Mesodermal cell (in vitro differentiated cells): Measurements from ENCODE around the gene RPL13.

Source experiments
- H3K27ac ChIP-seq: 2 replicates; pipeline ENCODE4 v1.7.0; 2013; ENCODE audit warnings: mild to moderate bottlenecking, low read depth, low read length, moderate library complexity; ENCODE audit not compliant: severe bottlenecking
- H3K36me3 ChIP-seq: 2 replicates; pipeline ENCODE4 v1.7.1; 2013; ENCODE audit warnings: mild to moderate bottlenecking, low read length, moderate library complexity; ENCODE audit not compliant: control insufficient read depth, insufficient read depth
- H3K4me1 ChIP-seq: one replicate; pipeline ENCODE4 v1.7.1; 2013; ENCODE audit warnings: mild to moderate bottlenecking, low read length; ENCODE audit not compliant: insufficient read depth, control insufficient read depth, poor library complexity, severe bottlenecking
- H3K4me3 ChIP-seq: 2 replicates; pipeline ENCODE4 v1.7.0; 2013; ENCODE audit warnings: low read length, control low read depth, mild to moderate bottlenecking; ENCODE audit not compliant: insufficient read depth, poor library complexity, severe bottlenecking; ENCODE audit errors: extremely low read depth
- H3K9me3 ChIP-seq: 2 replicates; pipeline ENCODE4 v1.7.1; 2013; ENCODE audit warnings: mild to moderate bottlenecking, low read length, moderate library complexity; ENCODE audit not compliant: control insufficient read depth
- WGBS, 2 experiments: methylation state at CpG; one replicate each; pipeline ENCODE4 v1.1.5; 2013; ENCODE audit warnings: missing lambda C conversion rate in 2 of 2; ENCODE audit not compliant: insufficient coverage in 2 of 2; 5-methylcytosine and 5-hydroxymethylcytosine counted together

RPL13 gene

GRCh38 chr16:89601906-89602272, 41.4 kb downstream of the RPL13 start:
- 66 to 67% methylated on average over 21 to 22 of the region's 22 CpGs for WGBS, 2 experiments
- Histone ChIP-seq H3K9me3 (no peaks in the 10 kb centered on the region), H3K4me1 (peaks cover 11% of the 10 kb centered on the region), H3K27ac (peak overlapping the region; percentile 62), H3K36me3 (no peaks in the 10 kb centered on the region), H3K4me3 (no peak overlapping the region)

GRCh38 chr16:89602273-89602951, 41.9 kb downstream of the RPL13 start:
- peak overlapping the region; percentile 62 for H3K27ac ChIP-seq
- no peaks in the 10 kb centered on the region for H3K9me3 ChIP-seq
- WGBS, 2 experiments: 2 to 10% methylated on average over 8 to 18 of the region's 22 CpGs
- H3K36me3 ChIP-seq: no peaks in the 10 kb centered on the region
- peaks cover 11% of the 10 kb centered on the region for H3K4me1 ChIP-seq
- no peak overlapping the region for H3K4me3 ChIP-seq

DNA sequence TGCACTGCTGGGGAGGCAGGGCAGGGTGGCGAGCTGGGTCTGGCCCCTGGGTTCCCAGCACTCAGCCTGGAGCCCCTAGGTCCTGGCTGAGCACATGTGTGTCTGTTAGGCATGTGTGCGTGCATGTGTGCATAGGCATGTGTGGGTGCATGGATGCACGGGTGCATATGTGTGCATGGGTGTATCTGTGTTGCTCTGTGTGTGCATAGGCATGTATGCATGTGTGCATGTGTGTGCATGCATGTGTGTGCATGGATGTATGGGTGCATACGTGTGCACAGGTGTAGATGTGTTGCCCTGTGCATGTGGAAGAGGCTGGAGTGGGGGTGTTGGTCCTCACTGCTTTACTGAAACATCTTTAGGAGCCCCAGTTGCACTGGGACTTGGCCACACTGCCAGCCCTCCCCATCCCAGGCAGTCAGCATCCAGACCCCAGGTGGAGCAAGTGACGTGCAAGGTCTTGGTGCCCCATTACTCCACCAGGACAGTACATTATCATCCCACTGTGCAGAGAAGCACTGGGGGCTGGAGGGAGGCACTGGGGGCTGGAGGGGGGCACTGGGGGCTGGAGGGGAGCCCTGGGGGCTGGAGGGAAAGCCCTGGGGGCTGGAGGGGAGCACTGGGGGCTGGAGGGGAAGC, 42.6 kb downstream of the RPL13 start:
- Histone ChIP-seq H3K9me3 (no peaks in the 10 kb centered on the region), H3K4me1 (peaks cover 14% of the 10 kb centered on the region), H3K36me3 (no peaks in the 10 kb centered on the region), H3K27ac (peak overlapping the region; percentile 62), H3K4me3 (no peak overlapping the region)
- WGBS, 2 experiments: 62 to 77% methylated on average over 4 of the region's 5 CpGs

- H3K9me3 ChIP-seq: no peaks in the 10 kb centered on the region
- H3K36me3 ChIP-seq: no peaks in the 10 kb centered on the region
- 87 to 94% methylated on average over 14 to 16 of the region's 16 CpGs for WGBS, 2 experiments
- no peak overlapping the region for H3K4me3 ChIP-seq
- H3K27ac ChIP-seq: no peak overlapping the region
- H3K4me1 ChIP-seq: peaks cover 14% of the 10 kb centered on the region
Observed at GRCh38 chr16:89604764-89605163, 44.3 kb downstream of the RPL13 start.

DNA sequence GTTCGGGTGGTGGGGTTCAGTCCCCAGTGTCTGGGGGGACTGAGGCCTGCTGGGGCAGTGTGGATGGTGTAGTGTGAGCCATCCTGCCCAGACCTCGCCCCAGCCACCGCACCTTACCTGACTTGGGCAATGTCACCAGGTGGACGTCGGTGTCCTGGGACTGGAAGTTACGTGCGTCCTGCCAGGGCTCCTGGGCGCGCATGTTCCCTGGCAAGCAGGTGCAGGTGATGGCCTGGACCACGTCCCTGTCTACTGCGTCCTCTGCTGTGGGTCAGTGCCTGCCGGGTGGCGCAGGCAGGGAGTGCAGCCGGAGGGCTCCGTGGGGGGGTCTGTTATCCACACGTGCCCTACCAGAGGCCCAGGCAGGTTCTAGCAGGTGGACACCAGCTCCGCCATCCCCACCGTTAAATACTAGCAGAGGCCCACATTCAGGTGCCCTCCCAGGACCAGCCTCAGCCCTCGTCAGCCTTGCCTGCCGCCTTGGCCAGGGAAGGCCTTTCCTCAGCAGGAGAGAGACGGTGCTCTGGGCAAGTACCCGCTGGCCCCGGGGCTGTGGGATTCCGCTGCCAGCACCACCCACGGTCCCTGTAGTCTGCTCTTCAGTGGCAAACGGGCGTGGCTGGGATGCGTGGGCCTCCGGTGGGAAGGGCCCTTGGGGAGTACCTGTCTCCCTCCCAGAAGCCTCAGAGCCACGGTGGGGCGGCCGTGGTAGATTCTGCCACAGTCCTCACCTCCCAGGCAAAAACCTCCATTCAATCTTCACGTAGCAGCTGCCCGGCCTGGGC, 44.9 kb downstream of the RPL13 start:
- H3K4me3 ChIP-seq: no peak overlapping the region
- peaks cover 12% of the 10 kb centered on the region for H3K4me1 ChIP-seq
- no peak overlapping the region for H3K27ac ChIP-seq
- no peaks in the 10 kb centered on the region for H3K36me3 ChIP-seq
- H3K9me3 ChIP-seq: no peaks in the 10 kb centered on the region
- WGBS, 2 experiments: 92 to 94% methylated on average over 33 to 34 of the region's 34 CpGs

- Histone ChIP-seq H3K36me3 (no peaks in the 10 kb centered on the region), H3K27ac (no peak overlapping the region), H3K4me3 (no peak overlapping the region), H3K9me3 (no peaks in the 10 kb centered on the region), H3K4me1 (peaks cover 12% of the 10 kb centered on the region)
- 86 to 87% methylated on average over 9 of the region's 9 CpGs for WGBS, 2 experiments
Observed at GRCh38 chr16:89606006-89606405, 45.5 kb downstream of the RPL13 start.

GRCh38 chr16:89607453-89607852, 47.0 kb downstream of the RPL13 start:
- no peaks in the 10 kb centered on the region for H3K36me3 ChIP-seq
- peaks cover 9% of the 10 kb centered on the region for H3K4me1 ChIP-seq
- no peaks in the 10 kb centered on the region for H3K9me3 ChIP-seq
- no peak overlapping the region for H3K4me3 ChIP-seq
- 85 to 96% methylated on average over 9 of the region's 9 CpGs for WGBS, 2 experiments
- no peak overlapping the region for H3K27ac ChIP-seq

DNA sequence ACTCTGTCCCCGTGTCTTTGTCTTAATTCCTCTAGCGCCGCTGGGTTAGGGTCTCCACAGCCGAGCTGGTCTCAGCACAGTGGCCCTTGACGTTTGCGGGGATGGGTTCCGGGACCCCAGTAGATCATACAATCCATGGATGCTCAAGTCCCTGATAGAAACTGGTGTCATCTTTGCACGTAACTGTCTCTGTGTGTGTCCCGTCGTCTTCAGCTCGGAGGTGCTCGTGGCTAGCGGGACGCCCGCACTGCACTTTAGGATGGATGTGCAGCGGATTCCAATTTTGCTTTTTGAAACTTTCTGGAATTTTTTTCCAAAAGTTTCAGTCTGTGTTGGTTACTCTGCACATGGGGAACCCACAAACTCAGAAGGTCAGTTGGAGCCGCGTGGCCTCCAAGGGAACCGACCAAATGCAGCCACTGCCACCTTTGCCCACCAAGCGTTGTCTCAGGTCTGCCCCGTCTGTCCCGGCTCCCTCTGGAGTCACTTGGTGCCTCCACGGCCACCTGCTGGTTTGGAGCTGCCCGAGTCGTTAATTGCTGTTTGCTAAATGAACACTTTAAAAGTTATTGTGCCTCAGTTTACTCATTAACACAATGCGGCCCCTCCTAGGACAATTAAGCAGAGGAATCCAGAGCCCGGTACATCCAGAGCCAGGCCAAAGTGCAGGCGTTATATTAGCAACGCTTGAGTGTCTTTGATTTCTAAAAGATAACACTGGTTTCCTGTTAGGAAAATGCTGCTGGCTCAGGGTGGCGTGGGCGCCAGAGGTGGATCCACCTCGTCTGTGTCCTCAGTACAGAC, 47.7 kb downstream of the RPL13 start:
- Histone ChIP-seq H3K36me3 (no peaks in the 10 kb centered on the region), H3K27ac (no peak overlapping the region), H3K4me1 (peaks cover 4% of the 10 kb centered on the region), H3K9me3 (no peaks in the 10 kb centered on the region), H3K4me3 (no peak overlapping the region)
- 95% methylated on average over 32 of the region's 32 CpGs for WGBS, 2 experiments

GRCh38 chr16:89610108-89610453, 49.6 kb downstream of the RPL13 start:
- Histone ChIP-seq H3K4me1 (peaks cover 4% of the 10 kb centered on the region), H3K9me3 (no peaks in the 10 kb centered on the region)

DNA sequence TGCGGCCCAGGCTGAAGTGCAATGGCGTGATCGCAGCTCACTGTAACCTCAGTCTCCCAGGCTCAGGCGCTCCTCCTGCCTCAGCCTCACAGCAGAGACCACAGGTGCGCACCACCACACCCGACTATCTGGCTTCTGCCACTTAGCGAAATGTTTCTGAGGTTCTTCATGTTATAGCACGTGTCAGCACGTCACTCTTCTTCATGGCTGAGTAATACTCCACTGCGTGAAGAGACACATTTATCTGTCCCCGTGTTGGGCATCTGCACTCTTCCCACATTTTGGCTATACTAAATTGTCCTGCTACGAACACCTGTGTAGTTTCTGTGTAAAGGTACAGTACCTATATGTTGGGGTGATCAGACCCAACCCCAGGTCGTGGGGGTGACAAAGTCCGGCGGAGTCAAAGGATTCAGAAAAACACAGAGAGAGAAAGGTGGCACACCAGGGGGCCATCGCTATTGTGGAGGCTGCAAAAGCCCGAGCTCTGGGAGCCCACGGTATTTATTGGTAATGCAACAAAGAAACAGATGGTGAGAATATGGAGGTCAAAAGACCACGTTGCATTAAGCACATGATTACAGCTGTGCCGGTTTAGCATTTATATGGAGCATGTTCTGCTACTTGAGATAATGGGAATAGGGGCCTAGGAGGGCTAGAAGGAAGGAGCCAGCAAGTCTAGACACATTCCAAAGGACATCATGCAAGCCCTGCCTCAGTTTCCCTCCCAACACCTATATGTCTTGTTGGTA, 52.1 kb downstream of the RPL13 start:
- Histone ChIP-seq H3K36me3 (no peaks in the 10 kb centered on the region), H3K4me3 (no peak overlapping the region), H3K27ac (no peak overlapping the region), H3K9me3 (no peaks in the 10 kb centered on the region), H3K4me1 (peaks cover 2% of the 10 kb centered on the region)
- 93 to 94% methylated on average over 17 to 20 of the region's 20 CpGs for WGBS, 2 experiments

More at GRCh38 chr16:89610108-89610453, 49.6 kb downstream of the RPL13 start:
- no peak overlapping the region for H3K4me3 ChIP-seq
- WGBS, 2 experiments: no CpG with 5 or more reads among the region's 1 CpG
- no peaks in the 10 kb centered on the region for H3K36me3 ChIP-seq
- no peak overlapping the region for H3K27ac ChIP-seq
